GM21717 (cell line): Measurements from ENCODE around the gene ZNG1C.
"Not testable (repeated sequence)": the region's sequence is repeated elsewhere in the genome, so short reads cannot be mapped to it uniquely, and the experiment has no call there.

ENCODE experiments used
- ATAC-seq: cut with Tn5 transposase; IDR thresholded peaks from one replicate; pipeline ENCODE4 v1.9.1; 2021; ENCODE audit warnings: mild to moderate bottlenecking, moderate library complexity; ENCODE audit not compliant: unreplicated experiment

The ZNG1C gene

GRCh38 chr9:68241683-68242082 lies at the start of gene ZNG1C:
Gene ZNG1C (plus strand): TSS chr9:68241983. CDS start chr9:68242032, 49 bp downstream.
- ATAC-seq = not testable (repeated sequence)

GRCh38 chr9:68242437-68242836 lies 654 bp downstream of the ZNG1C start:
- ATAC-seq = not testable (repeated sequence)

- not testable (repeated sequence) for ATAC-seq
Observed at GRCh38 chr9:68281041-68281440, 39.3 kb downstream of the ZNG1C start.

GRCh38 chr9:68302567-68302966 lies 60.8 kb downstream of the ZNG1C start, which contains the start of gene FOXD4L3:
Gene FOXD4L3 (plus strand): TSS chr9:68302867. CDS start chr9:68302952, 85 bp downstream.
- not testable (repeated sequence) for ATAC-seq

- not testable (repeated sequence) for ATAC-seq
Observed at GRCh38 chr9:68303771-68304170, 62.0 kb downstream of the ZNG1C start.

- not testable (repeated sequence) for ATAC-seq
Observed at GRCh38 chr9:68304212-68304611, 62.4 kb downstream of the ZNG1C start.

GRCh38 chr9:68304777-68305176 lies 63.0 kb downstream of the ZNG1C start:
- ATAC-seq = not testable (repeated sequence)

GRCh38 chr9:68305680-68306285 lies 64.0 kb downstream of the ZNG1C start:
- ATAC-seq = not testable (repeated sequence)

GRCh38 chr9:68306391-68306964 lies 64.7 kb downstream of the ZNG1C start:
- not testable (repeated sequence) for ATAC-seq

- not testable (repeated sequence) for ATAC-seq
Observed at GRCh38 chr9:68307127-68307526, 65.3 kb downstream of the ZNG1C start.

GRCh38 chr9:68307654-68308053 lies 65.9 kb downstream of the ZNG1C start:
- ATAC-seq = not testable (repeated sequence)

- ATAC-seq = not testable (repeated sequence)
Observed at GRCh38 chr9:68311208-68311607, 69.4 kb downstream of the ZNG1C start.

GRCh38 chr9:68318209-68318608 lies 76.4 kb downstream of the ZNG1C start:
- not testable (repeated sequence) for ATAC-seq

GRCh38 chr9:68323749-68324148 lies 82.0 kb downstream of the ZNG1C start:
- ATAC-seq = not testable (repeated sequence)

GRCh38 chr9:68324518-68324917 lies 82.7 kb downstream of the ZNG1C start:
- not testable (repeated sequence) for ATAC-seq

- ATAC-seq = not testable (repeated sequence)
Observed at GRCh38 chr9:68329106-68329505, 87.3 kb downstream of the ZNG1C start.

- not testable (repeated sequence) for ATAC-seq
Observed at GRCh38 chr9:68330531-68331173, 88.9 kb downstream of the ZNG1C start.

- not testable (repeated sequence) for ATAC-seq
Observed at GRCh38 chr9:68332122-68332521, 90.3 kb downstream of the ZNG1C start.

- ATAC-seq = not testable (repeated sequence)
Observed at GRCh38 chr9:68335935-68336334, 94.2 kb downstream of the ZNG1C start.

GRCh38 chr9:68336639-68337339 lies 95.0 kb downstream of the ZNG1C start:
- ATAC-seq = not testable (repeated sequence)

- not testable (repeated sequence) for ATAC-seq
Observed at GRCh38 chr9:68338000-68338399, 96.2 kb downstream of the ZNG1C start.
